ENCODE measurements around the gene FRMD6.
A peak's percentile ranks its signal among the peaks of the same experiment; 100 is the strongest.

FRMD6 gene

GRCh38 chr14:51774209-51774608, 122.5 kb downstream of the FRMD6 start:
- DNase-seq (ENCODE audit: insufficient read length) (no peak), FAIRE-seq (no peak)
- no peak for TF ChIP-seq POLR2AphosphoS5 (IDR thresholded peaks at IDR 0.05; ENCODE audit: low read depth, low read length)
- no peak for TF ChIP-seq TAF1 (IDR thresholded peaks at IDR 0.05; ENCODE audit: borderline replicate concordance, low read depth, low read length)
- TF ChIP-seq POLR2A (IDR thresholded peaks at IDR 0.05; ENCODE audit: low read depth, low read length) = no peak

- peak; percentile 51 for DNase-seq (ENCODE audit: insufficient read length)
- no peak for TF ChIP-seq POLR2AphosphoS5 (IDR thresholded peaks at IDR 0.05; ENCODE audit: low read depth, low read length)
- TF ChIP-seq POLR2A (IDR thresholded peaks at IDR 0.05; ENCODE audit: low read depth, low read length) = no peak
- no peak for TF ChIP-seq TAF1 (IDR thresholded peaks at IDR 0.05; ENCODE audit: borderline replicate concordance, low read depth, low read length)
- FAIRE-seq = peak; percentile 64
Observed at GRCh38 chr14:51776102-51776894, 124.6 kb downstream of the FRMD6 start.

- no peak for TF ChIP-seq TAF1 (IDR thresholded peaks at IDR 0.05; ENCODE audit: borderline replicate concordance, low read depth, low read length)
- no peak for TF ChIP-seq POLR2AphosphoS5 (IDR thresholded peaks at IDR 0.05; ENCODE audit: low read depth, low read length)
- TF ChIP-seq POLR2A (IDR thresholded peaks at IDR 0.05; ENCODE audit: low read depth, low read length) = no peak
- peak; percentile 79 for FAIRE-seq
- DNase-seq (ENCODE audit: insufficient read length) = peak; percentile 44
Observed at GRCh38 chr14:51780006-51780692, 128.4 kb downstream of the FRMD6 start.

Data from GM12892 (cell line).